ENCODE measurements around the gene GATAD2A.

Gene GATAD2A

DNA sequence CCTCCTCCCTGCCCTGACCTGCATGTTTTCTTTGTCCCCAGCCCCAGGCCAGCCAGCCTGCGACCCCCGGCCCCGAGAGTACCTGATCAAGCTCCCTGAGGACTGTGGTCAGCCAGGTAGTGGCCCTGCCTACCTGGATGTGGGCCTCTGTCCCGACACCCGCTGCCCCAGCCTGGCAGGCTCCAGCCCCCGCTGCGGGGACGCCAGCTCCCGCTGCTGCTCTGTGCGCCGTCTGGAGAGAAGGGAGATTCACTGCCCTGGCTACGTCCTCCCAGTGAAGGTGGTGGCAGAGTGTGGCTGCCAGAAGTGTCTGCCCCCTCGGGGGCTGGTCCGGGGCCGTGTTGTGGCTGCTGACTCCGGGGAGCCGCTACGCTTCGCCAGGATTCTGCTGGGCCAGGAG lies 138.2 kb downstream of the GATAD2A start:
- Histone ChIP-seq H3K9ac (no peak overlapping the region), H3K27me3 (ENCODE audit: insufficient read depth, low read depth) (peaks cover 2% of the 10 kb centered on the region; the same call in 1 of the 2 replicates), H3K4me3 (IDR thresholded peaks at IDR 0.05; ENCODE audit: insufficient read depth, low read depth, low read length) (no peak overlapping the region), H3K4me2 (no peak overlapping the region), H3K36me3 (ENCODE audit: insufficient read depth) (no peaks in the 10 kb centered on the region), H3K4me1 (ENCODE audit: low read depth, poor library complexity, severe bottlenecking) (no peaks in the 10 kb centered on the region), H2AFZ (ENCODE audit: low read depth) (no peak overlapping the region), H4K20me1 (ENCODE audit: insufficient read depth) (no peaks in the 10 kb centered on the region), H3K27ac (no peak overlapping the region), H3K79me2 (ENCODE audit: insufficient read depth, low read depth) (no peaks in the 10 kb centered on the region)
- TF ChIP-seq, protein P1, sequence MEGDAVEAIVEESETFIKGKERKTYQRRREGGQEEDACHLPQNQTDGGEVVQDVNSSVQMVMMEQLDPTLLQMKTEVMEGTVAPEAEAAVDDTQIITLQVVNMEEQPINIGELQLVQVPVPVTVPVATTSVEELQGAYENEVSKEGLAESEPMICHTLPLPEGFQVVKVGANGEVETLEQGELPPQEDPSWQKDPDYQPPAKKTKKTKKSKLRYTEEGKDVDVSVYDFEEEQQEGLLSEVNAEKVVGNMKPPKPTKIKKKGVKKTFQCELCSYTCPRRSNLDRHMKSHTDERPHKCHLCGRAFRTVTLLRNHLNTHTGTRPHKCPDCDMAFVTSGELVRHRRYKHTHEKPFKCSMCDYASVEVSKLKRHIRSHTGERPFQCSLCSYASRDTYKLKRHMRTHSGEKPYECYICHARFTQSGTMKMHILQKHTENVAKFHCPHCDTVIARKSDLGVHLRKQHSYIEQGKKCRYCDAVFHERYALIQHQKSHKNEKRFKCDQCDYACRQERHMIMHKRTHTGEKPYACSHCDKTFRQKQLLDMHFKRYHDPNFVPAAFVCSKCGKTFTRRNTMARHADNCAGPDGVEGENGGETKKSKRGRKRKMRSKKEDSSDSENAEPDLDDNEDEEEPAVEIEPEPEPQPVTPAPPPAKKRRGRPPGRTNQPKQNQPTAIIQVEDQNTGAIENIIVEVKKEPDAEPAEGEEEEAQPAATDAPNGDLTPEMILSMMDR (conservative IDR thresholded peaks at IDR 0.05; ENCODE audit: low read depth, low read length): no peak

DNA sequence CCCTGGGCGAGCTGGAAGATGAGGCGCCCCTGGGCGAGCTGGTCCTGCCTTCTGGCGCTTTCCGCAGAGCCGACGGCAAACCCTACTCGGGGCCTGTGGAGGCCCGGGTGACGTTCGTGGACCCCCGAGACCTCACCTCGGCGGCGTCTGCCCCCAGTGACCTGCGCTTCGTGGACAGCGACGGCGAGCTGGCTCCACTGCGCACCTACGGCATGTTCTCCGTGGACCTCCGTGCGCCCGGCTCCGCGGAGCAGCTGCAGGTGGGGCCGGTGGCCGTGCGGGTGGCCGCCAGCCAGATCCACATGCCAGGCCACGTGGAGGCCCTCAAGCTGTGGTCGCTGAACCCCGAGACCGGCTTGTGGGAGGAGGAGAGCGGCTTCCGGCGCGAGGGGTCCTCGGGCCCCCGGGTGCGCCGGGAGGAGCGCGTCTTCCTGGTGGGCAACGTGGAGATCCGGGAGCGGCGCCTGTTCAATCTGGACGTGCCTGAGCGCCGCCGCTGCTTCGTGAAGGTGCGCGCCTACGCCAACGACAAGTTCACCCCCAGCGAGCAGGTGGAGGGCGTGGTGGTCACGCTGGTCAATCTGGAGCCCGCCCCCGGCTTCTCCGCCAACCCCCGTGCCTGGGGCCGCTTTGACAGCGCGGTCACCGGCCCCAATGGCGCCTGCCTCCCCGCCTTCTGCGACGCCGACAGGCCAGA lies 138.9 kb downstream of the GATAD2A start:
- H3K36me3 ChIP-seq (ENCODE audit: insufficient read depth): no peaks in the 10 kb centered on the region
- H3K27me3 ChIP-seq (ENCODE audit: insufficient read depth, low read depth): peaks cover 2% of the 10 kb centered on the region; the same call in 1 of the 2 replicates
- no peak overlapping the region for H3K27ac ChIP-seq
- H2AFZ ChIP-seq (ENCODE audit: low read depth): no peak overlapping the region
- H3K9ac ChIP-seq: no peak overlapping the region
- H3K79me2 ChIP-seq (ENCODE audit: insufficient read depth, low read depth): no peaks in the 10 kb centered on the region
- H3K4me3 ChIP-seq (IDR thresholded peaks at IDR 0.05; ENCODE audit: insufficient read depth, low read depth, low read length): no peak overlapping the region
- TF ChIP-seq, protein P1 (conservative IDR thresholded peaks at IDR 0.05; ENCODE audit: low read depth, low read length): no peak
- no peaks in the 10 kb centered on the region for H4K20me1 ChIP-seq (ENCODE audit: insufficient read depth)
- H3K4me1 ChIP-seq (ENCODE audit: low read depth, poor library complexity, severe bottlenecking): no peaks in the 10 kb centered on the region
- H3K4me2 ChIP-seq: no peak overlapping the region

DNA sequence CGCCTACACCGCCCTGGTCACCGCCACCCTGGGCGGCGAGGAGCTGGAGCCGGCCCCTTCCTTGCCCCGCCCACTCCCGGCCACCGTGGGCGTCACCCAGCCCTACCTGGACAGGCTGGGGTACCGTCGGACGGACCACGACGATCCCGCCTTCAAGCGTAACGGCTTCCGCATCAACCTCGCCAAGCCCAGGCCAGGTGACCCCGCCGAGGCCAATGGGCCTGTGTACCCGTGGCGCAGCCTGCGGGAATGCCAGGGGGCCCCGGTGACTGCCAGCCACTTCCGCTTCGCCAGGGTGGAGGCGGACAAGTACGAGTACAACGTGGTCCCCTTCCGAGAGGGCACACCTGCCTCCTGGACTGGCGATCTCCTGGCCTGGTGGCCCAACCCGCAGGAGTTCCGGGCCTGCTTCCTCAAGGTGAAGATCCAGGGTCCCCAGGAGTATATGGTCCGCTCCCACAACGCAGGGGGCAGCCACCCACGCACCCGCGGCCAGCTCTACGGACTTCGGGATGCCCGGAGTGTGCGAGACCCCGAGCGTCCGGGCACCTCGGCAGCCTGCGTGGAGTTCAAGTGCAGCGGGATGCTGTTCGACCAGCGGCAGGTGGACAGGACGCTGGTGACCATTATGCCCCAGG lies 139.6 kb downstream of the GATAD2A start:
- no peaks in the 10 kb centered on the region for H4K20me1 ChIP-seq (ENCODE audit: insufficient read depth)
- H3K4me2 ChIP-seq: no peak overlapping the region

DNA sequence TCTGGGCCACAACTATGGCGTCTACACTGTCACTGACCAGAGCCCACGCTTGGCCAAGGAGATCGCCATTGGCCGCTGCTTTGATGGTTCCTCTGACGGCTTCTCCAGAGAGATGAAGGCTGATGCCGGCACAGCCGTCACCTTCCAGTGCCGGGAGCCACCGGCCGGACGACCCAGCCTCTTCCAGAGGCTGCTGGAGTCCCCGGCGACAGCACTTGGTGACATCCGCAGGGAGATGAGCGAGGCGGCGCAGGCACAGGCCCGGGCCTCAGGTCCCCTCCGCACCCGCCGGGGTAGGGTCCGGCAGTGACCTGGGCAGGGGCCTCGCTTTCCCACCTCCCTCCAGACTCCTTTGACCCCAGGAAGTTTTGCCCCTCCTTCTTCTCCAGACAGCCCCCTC lies 140.2 kb downstream of the GATAD2A start:
- H3K4me2 ChIP-seq: no peak overlapping the region
- H3K4me1 ChIP-seq (ENCODE audit: low read depth, poor library complexity, severe bottlenecking): no peaks in the 10 kb centered on the region

More for the DNA sequence above, 139.6 kb downstream of the GATAD2A start:
- Histone ChIP-seq H3K36me3 (ENCODE audit: insufficient read depth) (no peaks in the 10 kb centered on the region), H3K9ac (no peak overlapping the region), H3K4me1 (ENCODE audit: low read depth, poor library complexity, severe bottlenecking) (no peaks in the 10 kb centered on the region), H3K79me2 (ENCODE audit: insufficient read depth, low read depth) (no peaks in the 10 kb centered on the region), H3K4me3 (IDR thresholded peaks at IDR 0.05; ENCODE audit: insufficient read depth, low read depth, low read length) (no peak overlapping the region), H3K27ac (no peak overlapping the region), H3K27me3 (ENCODE audit: insufficient read depth, low read depth) (peaks cover 2% of the 10 kb centered on the region; the same call in 1 of the 2 replicates), H2AFZ (ENCODE audit: low read depth) (no peak overlapping the region)
- TF ChIP-seq, protein P1 (conservative IDR thresholded peaks at IDR 0.05; ENCODE audit: low read depth, low read length): no peak

More for the DNA sequence above, 140.2 kb downstream of the GATAD2A start:
- Histone ChIP-seq H3K4me3 (IDR thresholded peaks at IDR 0.05; ENCODE audit: insufficient read depth, low read depth, low read length) (no peak overlapping the region), H4K20me1 (ENCODE audit: insufficient read depth) (no peaks in the 10 kb centered on the region), H3K27ac (no peak overlapping the region), H3K9ac (no peak overlapping the region), H3K36me3 (ENCODE audit: insufficient read depth) (no peaks in the 10 kb centered on the region), H3K27me3 (ENCODE audit: insufficient read depth, low read depth) (peaks cover 2% of the 10 kb centered on the region; the same call in 1 of the 2 replicates), H3K79me2 (ENCODE audit: insufficient read depth, low read depth) (no peaks in the 10 kb centered on the region), H2AFZ (ENCODE audit: low read depth) (no peak overlapping the region)
- TF ChIP-seq, protein P1 (conservative IDR thresholded peaks at IDR 0.05; ENCODE audit: low read depth, low read length): no peak
